Testis (tissue), 3 donors: Measurements from ENCODE around the gene SERPINA4. TPM values are rescaled to one million over a fixed set of nuclear protein-coding genes. Genes with fewer than 3 reads are reported as not detected.
A peak's percentile ranks its signal among the peaks of the same experiment; 100 is the strongest.
"Not testable (repeated sequence)": the region's sequence is repeated elsewhere in the genome, so short reads cannot be mapped to it uniquely, and the experiment has no call there.

Source experiments
- DNase-seq: peaks from one replicate; pipeline ENCODE4 v3.0.0-alpha.2; 2019
- H3K27ac ChIP-seq, 2 donors: fragments of 200-600 bp; sonication (generic); one replicate each; pipeline ENCODE4 v1.5.1; 2019
- H3K27me3 ChIP-seq: fragments of 200-600 bp; sonication (generic); one replicate; pipeline ENCODE4 v1.5.1; 2019
- H3K36me3 ChIP-seq: fragments of 200-600 bp; sonication (generic); one replicate; pipeline ENCODE4 v1.5.1; 2017; ENCODE audit warnings: low read depth; ENCODE audit errors: missing control alignments
- H3K4me1 ChIP-seq: fragments of 200-600 bp; sonication (generic); one replicate; pipeline ENCODE4 v1.5.1; 2019
- H3K4me3 ChIP-seq, 2 donors: fragments of 200-600 bp; sonication (generic); one replicate each; pipeline ENCODE4 v1.5.1; 2017 to 2019
- H3K9me3 ChIP-seq: fragments of 200-600 bp; sonication (generic); one replicate; pipeline ENCODE4 v1.5.1; 2017
- POLR2A ChIP-seq: fragments of 450-650 bp; IDR thresholded peaks from one replicate; pipeline ENCODE4 v1.6.1; 2017; ENCODE audit warnings: antibody characterized with exemption, mild to moderate bottlenecking, moderate library complexity
- WGBS, 2 donors: methylation state at CpG; one replicate each; pipeline ENCODE4 v1.1.5; 2018; 5-methylcytosine and 5-hydroxymethylcytosine counted together
- intact Hi-C: fragments of 100-400 bp; cut with DNase I; formaldehyde crosslinking; loops from one replicate; pipeline ENCODE4 v1.15.1; 2023; ENCODE audit warnings: low total_unique reads
- polyA plus RNA-seq: library from polyadenylated mRNA; stranded (reverse); fragments of 350-450 nt; fragmentation: Illumina TruSeq; extraction: RNeasy Lipid Tissue Mini Kit (QIAGEN cat#74804); gene quantifications from one replicate; pipeline ENCODE4 v1.2.3, GENCODE V29; 2014; ENCODE audit warnings: low read depth, low replicate concordance; ENCODE audit not compliant: insufficient read depth
- total RNA-seq, 2 donors: library from RNA; depleted of rRNA; stranded (reverse); fragments of >200 nt; gene quantifications; one replicate each; pipeline ENCODE4 v1.2.3, GENCODE V29; 2016
- TF ChIP-seq, protein P1 (sequence below), 3 experiments: fragments of 450-650 bp in 2 of 3; fragments of 200-600 bp in 1 of 3; sonication (generic) in 1 of 3; IDR thresholded peaks; one replicate each; pipeline ENCODE4 v1.5.1; 2016 to 2019; ENCODE audit warnings: antibody characterized with exemption in 3 of 3, mild to moderate bottlenecking in 2 of 3, moderate library complexity in 1 of 3

The SERPINA4 gene
- total and polyA plus RNA-seq, 3 donors from 2014 or later: 0.19 to 0.25 TPM; not detected in 1

DNA sequence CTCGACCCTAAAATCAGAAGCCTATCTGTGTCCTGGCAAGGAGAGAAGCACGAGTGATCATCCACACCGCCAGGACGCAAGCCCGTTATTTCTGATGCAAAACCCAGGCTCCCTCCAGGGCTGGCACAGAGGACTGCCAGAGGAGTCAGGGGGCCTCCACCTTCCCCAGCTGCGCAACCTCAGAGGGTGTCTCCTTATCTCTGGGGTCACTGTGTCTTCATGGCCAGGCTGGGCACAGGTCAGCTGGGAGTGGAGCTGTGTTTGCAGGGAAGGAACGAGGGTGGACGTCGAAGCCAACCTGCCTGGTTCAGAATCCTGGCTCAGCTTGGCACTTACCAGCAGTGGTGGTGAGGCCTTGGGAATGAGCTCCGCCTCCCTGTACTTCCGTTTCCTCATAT, 38.9 kb downstream of the SERPINA4 start:
- no peak for TF ChIP-seq POLR2A
- TF ChIP-seq, protein P1, sequence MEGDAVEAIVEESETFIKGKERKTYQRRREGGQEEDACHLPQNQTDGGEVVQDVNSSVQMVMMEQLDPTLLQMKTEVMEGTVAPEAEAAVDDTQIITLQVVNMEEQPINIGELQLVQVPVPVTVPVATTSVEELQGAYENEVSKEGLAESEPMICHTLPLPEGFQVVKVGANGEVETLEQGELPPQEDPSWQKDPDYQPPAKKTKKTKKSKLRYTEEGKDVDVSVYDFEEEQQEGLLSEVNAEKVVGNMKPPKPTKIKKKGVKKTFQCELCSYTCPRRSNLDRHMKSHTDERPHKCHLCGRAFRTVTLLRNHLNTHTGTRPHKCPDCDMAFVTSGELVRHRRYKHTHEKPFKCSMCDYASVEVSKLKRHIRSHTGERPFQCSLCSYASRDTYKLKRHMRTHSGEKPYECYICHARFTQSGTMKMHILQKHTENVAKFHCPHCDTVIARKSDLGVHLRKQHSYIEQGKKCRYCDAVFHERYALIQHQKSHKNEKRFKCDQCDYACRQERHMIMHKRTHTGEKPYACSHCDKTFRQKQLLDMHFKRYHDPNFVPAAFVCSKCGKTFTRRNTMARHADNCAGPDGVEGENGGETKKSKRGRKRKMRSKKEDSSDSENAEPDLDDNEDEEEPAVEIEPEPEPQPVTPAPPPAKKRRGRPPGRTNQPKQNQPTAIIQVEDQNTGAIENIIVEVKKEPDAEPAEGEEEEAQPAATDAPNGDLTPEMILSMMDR (IDR thresholded peaks at IDR 0.05): no peak
- intact Hi-C loops: no loop called here
- Histone ChIP-seq H3K27ac (peak overlapping the region; percentile 78 to 88), H3K4me1 (peaks cover 86% of the 10 kb centered on the region), H3K36me3 (no peaks in the 10 kb centered on the region), H3K4me3 (no peak overlapping the region), H3K27me3 (no peaks in the 10 kb centered on the region), H3K9me3 (no peaks in the 10 kb centered on the region)
- 55 to 71% methylated on average over 10 to 11 of the region's 11 CpGs for WGBS, 2 donors
- DNase-seq: no peak

DNA sequence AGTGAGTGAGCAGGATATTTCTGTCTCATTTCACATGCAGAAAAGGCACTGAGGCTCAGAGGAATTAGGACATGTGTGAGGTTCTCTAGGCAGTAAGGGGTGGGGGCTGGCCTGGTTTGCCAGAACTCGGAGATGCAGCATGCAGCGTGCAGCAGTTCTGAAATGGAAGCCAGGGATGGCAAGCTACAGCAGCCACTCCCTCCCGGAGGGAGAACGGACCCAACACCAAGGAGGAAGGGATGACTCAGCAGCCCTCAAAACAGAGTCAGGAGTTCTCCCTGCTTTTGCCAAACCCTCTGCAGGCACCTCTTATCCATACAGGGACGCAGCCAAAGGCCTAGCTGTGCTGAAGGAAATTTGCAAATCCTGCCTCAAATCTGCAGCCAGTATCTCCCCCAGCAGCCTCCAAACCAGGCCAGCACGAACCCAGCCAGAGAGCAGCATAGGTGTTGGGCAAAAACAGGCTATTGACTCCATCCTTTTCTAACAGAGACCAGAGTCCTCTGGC, 40.7 kb downstream of the SERPINA4 start:
- intact Hi-C loops: no loop called here

DNA sequence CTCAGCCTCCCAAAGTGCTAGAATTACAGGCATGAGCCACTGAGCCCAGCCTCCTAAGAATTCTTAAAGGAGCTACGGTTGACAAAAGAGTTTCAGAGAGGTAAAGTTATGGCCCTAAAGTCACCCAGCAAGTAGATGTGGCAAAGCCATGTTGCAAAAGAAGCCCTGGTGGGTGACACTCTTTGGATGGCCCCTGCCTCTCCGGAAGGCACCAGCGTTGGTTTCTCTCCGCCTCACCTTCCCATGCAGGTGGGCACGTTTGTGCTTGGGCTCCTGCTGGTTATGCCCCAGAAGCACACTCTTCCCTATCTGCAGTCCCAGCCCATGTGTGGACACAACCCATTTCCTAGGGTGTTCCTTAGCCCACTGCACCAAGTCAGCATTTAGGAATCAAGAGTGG, 41.5 kb downstream of the SERPINA4 start:
- 68 to 96% methylated on average over 5 of the region's 5 CpGs for WGBS, 2 donors
- intact Hi-C loops: no loop called here
- DNase-seq: no peak

More for the DNA sequence above, 40.7 kb downstream of the SERPINA4 start:
- Histone ChIP-seq H3K36me3 (no peaks in the 10 kb centered on the region), H3K27me3 (no peaks in the 10 kb centered on the region), H3K4me1 (peaks cover 92% of the 10 kb centered on the region), H3K9me3 (no peaks in the 10 kb centered on the region), H3K27ac (peak overlapping the region; percentile 73 to 88), H3K4me3 (no peak overlapping the region)
- DNase-seq: peak; percentile 86
- 16 to 31% methylated on average over 6 of the region's 6 CpGs for whole genome bisulfite sequencing, 2 donors
- TF ChIP-seq, protein P1 (IDR thresholded peaks at IDR 0.05): no peak
- no peak for TF ChIP-seq POLR2A

DNA sequence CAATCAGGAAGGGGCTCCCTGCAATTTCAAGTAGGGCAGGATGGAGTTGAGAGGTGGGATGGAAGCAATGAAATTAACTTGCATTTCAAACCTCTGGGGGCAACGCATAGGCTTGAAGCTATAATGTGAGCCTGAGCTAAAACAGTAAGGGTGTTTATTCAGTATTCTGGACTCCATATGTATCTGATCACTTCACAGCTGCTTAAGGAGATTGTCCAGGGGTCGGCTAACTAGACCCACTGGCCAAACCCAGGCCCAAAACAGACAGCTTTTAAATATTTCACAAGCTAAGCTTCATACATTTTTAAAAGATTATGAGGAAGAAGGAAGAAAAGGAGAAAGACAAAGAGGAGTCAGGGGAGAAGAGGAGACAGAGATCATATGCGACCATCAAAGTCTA, 44.1 kb downstream of the SERPINA4 start:
- intact Hi-C loops: no loop called here
- TF ChIP-seq, protein P1 (IDR thresholded peaks at IDR 0.05): no peak
- no peak for TF ChIP-seq POLR2A
- WGBS, 2 donors: 68 to 70% methylated on average over 3 of the region's 3 CpGs

More for the DNA sequence above, 41.5 kb downstream of the SERPINA4 start:
- peaks cover 86% of the 10 kb centered on the region for H3K4me1 ChIP-seq
- TF ChIP-seq, protein P1 (IDR thresholded peaks at IDR 0.05): no peak
- no peak for TF ChIP-seq POLR2A
- H3K27ac ChIP-seq: peak overlapping the region; percentile 73 to 88
- H3K27me3 ChIP-seq: no peaks in the 10 kb centered on the region
- no peak overlapping the region for H3K4me3 ChIP-seq
- no peaks in the 10 kb centered on the region for H3K36me3 ChIP-seq
- no peaks in the 10 kb centered on the region for H3K9me3 ChIP-seq

DNA sequence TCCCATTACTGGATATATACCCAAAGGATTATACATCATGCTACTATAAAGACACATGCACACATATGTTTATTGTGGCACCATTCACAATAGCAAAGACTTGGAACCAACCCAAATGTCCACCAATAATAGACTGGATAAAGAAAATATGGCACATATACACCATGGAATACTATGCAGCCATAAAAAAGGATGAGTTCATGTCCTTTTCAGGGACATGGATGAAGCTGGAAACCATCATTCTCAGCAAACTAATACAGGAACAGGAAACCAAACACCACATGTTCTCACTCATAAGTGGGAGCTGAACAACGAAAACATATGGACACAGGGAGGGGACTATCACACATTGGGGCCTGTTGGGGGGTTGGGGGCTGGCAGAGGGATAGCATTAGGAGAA, 47.7 kb downstream of the SERPINA4 start:
- H3K9me3 ChIP-seq, H3K4me3 ChIP-seq, DNase-seq, H3K36me3 ChIP-seq, H3K27me3 ChIP-seq, intact Hi-C loops, H3K27ac ChIP-seq: not testable (repeated sequence)
- H3K4me1 ChIP-seq: peaks cover 42% of the 10 kb centered on the region
- 71 to 92% methylated on average over 1 of the region's 1 CpG for WGBS, 2 donors

More for the DNA sequence above, 44.1 kb downstream of the SERPINA4 start:
- Histone ChIP-seq H3K36me3 (no peaks in the 10 kb centered on the region), H3K27ac (peak overlapping the region in 1 of 2 donors; percentile 41), H3K9me3 (no peaks in the 10 kb centered on the region), H3K27me3 (no peaks in the 10 kb centered on the region), H3K4me3 (no peak overlapping the region), H3K4me1 (peaks cover 59% of the 10 kb centered on the region)
- DNase-seq: no peak
